CD14-positive monocyte (primary cell): ENCODE results near the gene LRRC55. TPM values are rescaled to one million over a fixed set of nuclear protein-coding genes. Genes with fewer than 3 reads are reported as not detected.

Experiments used
- DNase-seq, 3 donors: peaks; one replicate each; pipeline ENCODE4 v3.0.0-alpha.2; 2011 to 2022
- H2AFZ ChIP-seq: 2 replicates; pipeline ENCODE4 v1.6.0; 2012; ENCODE audit warnings: mild to moderate bottlenecking, low read depth, low read length, inconsistent platforms; ENCODE audit not compliant: insufficient read depth, poor library complexity, severe bottlenecking
- H3K27ac ChIP-seq, 2 donors: 1 replicate in 1 of 2; 2 replicates in 1 of 2; pipeline ENCODE4 v1.5.1; 2012 to 2013; ENCODE audit warnings: low read length in 2 of 2, control low read depth in 1 of 2, inconsistent platforms in 1 of 2, low read depth in 1 of 2, mild to moderate bottlenecking in 1 of 2
- H3K27me3 ChIP-seq, 2 donors: one replicate each; pipeline versions ENCODE4 v1.6.0 to v1.6.1; 2011 to 2013; ENCODE audit warnings: low read length in 2 of 2; ENCODE audit not compliant: control insufficient read depth in 2 of 2, insufficient read depth in 2 of 2
- H3K36me3 ChIP-seq, 2 donors: replicated peaks in 1 of 2; 1 replicate in 1 of 2; 2 replicates in 1 of 2; pipeline versions ENCODE4 v1.5.1 to v1.6.1; 2012 to 2013; ENCODE audit warnings: low read length in 2 of 2, control low read depth in 1 of 2, inconsistent platforms in 1 of 2, mild to moderate bottlenecking in 1 of 2; ENCODE audit not compliant: insufficient read depth in 2 of 2, control insufficient read depth in 1 of 2
- H3K4me1 ChIP-seq, 2 donors: 1 replicate in 1 of 2; 2 replicates in 1 of 2; pipeline versions ENCODE4 v1.5.1 to v1.6.1; 2012 to 2013; ENCODE audit warnings: low read length in 2 of 2, control low read depth in 1 of 2, inconsistent platforms in 1 of 2, mild to moderate bottlenecking in 1 of 2, moderate library complexity in 1 of 2; ENCODE audit not compliant: insufficient read depth in 2 of 2, control insufficient read depth in 1 of 2
- H3K4me2 ChIP-seq: replicated peaks from 2 replicates; pipeline ENCODE3; 2012; ENCODE audit warnings: low read length, moderate library complexity, mild to moderate bottlenecking; ENCODE audit not compliant: poor library complexity, severe bottlenecking; ENCODE audit errors: extremely low read depth
- H3K4me3 ChIP-seq, 3 experiments: fragments of 200-600 bp in 1 of 3; sonication (generic) in 1 of 3; replicated peaks in 1 of 3; 1 replicate in 2 of 3; 2 replicates in 1 of 3; pipeline ENCODE4 v1.5.1; 2011 to 2013; ENCODE audit warnings: low read length in 3 of 3, mild to moderate bottlenecking in 3 of 3, control low read depth in 2 of 3, low read depth in 2 of 3, inconsistent platforms in 1 of 3, moderate library complexity in 1 of 3
- H3K79me2 ChIP-seq: 2 replicates; pipeline ENCODE4 v1.6.0; 2012; ENCODE audit warnings: mild to moderate bottlenecking, control low read depth, inconsistent platforms, low read length, moderate library complexity; ENCODE audit not compliant: insufficient read depth
- H3K9ac ChIP-seq: 2 replicates; pipeline ENCODE4 v1.6.0; 2017; ENCODE audit warnings: low read length, mild to moderate bottlenecking; ENCODE audit not compliant: insufficient read depth, poor library complexity, severe bottlenecking
- H3K9me3 ChIP-seq, 2 donors: replicated peaks in 1 of 2; 1 replicate in 1 of 2; 2 replicates in 1 of 2; pipeline versions ENCODE4 v1.5.1 to v1.6.1; 2012 to 2013; ENCODE audit warnings: low read length in 2 of 2, control low read depth in 1 of 2; ENCODE audit not compliant: control insufficient read depth in 1 of 2, insufficient read depth in 1 of 2
- H4K20me1 ChIP-seq: 2 replicates; pipeline ENCODE4 v1.6.0; 2012; ENCODE audit warnings: mild to moderate bottlenecking, low read length, control low read depth, moderate library complexity; ENCODE audit not compliant: insufficient read depth
- H3K27ac Mint-ChIP-seq, 7 donors: one replicate each; pipeline ENCODE4 v1.8.0; 2020; ENCODE audit warnings: mild to moderate bottlenecking in 7 of 7, mixed read lengths in 7 of 7, moderate library complexity in 6 of 7, inconsistent platforms in 2 of 7
- H3K27me3 Mint-ChIP-seq, 3 donors: one replicate each; pipeline ENCODE4 v1.8.0; 2021 to 2022; ENCODE audit warnings: low read depth in 3 of 3, mild to moderate bottlenecking in 3 of 3, mixed read lengths in 3 of 3, moderate library complexity in 3 of 3, inconsistent platforms in 1 of 3
- H3K36me3 Mint-ChIP-seq, 2 donors: one replicate each; pipeline ENCODE4 v1.8.0; 2020; ENCODE audit warnings: mixed read lengths in 2 of 2, inconsistent platforms in 1 of 2, mild to moderate bottlenecking in 1 of 2
- H3K4me1 Mint-ChIP-seq: one replicate; pipeline ENCODE4 v1.8.0; 2020; ENCODE audit warnings: mild to moderate bottlenecking, mixed read lengths
- H3K4me3 Mint-ChIP-seq, 2 donors: one replicate each; pipeline ENCODE4 v1.8.0; 2020; ENCODE audit warnings: mild to moderate bottlenecking in 2 of 2, mixed read lengths in 2 of 2, moderate library complexity in 1 of 2
- H3K9me3 Mint-ChIP-seq, 7 donors: one replicate each; pipeline ENCODE4 v1.8.0; 2020 to 2022; ENCODE audit warnings: mixed read lengths in 7 of 7, mild to moderate bottlenecking in 6 of 7, moderate library complexity in 6 of 7, inconsistent platforms in 2 of 7
- CTCF ChIP-seq: fragments of 200-600 bp; IDR thresholded peaks from one replicate; pipeline ENCODE4 v1.8.0; 2022; ENCODE audit warnings: antibody characterized with exemption, mild to moderate bottlenecking
- WGBS: methylation state at CpG from one replicate; pipeline ENCODE4 v1.1.5; 2013; ENCODE audit warnings: missing lambda C conversion rate; ENCODE audit not compliant: insufficient coverage; 5-methylcytosine and 5-hydroxymethylcytosine counted together
- intact Hi-C, 2 donors: fragments of 100-400 bp; cut with micrococcal nuclease; formaldehyde crosslinking; loops; one replicate each; pipeline versions ENCODE4 v1.15.0 to v1.15.1; 2023
- polyA plus RNA-seq, 3 donors: library from polyadenylated mRNA; depleted of rRNA in 1 of 3; unstranded in 2 of 3; stranded (reverse) in 1 of 3; fragments of 300-500 nt in 2 of 3; fragments of >200 nt in 1 of 3; fragmentation: Illumina TruSeq in 2 of 3; gene quantifications; 1 replicate in 2 of 3; 2 replicates in 1 of 3; pipeline ENCODE4 v1.2.3, GENCODE V29; 2012 to 2021

Gene LRRC55
- polyA plus RNA-seq, 3 donors, result not detected

- no peaks in the 10 kb centered on the region for H3K36me3 Mint-ChIP-seq
- Histone ChIP-seq H3K36me3 (no peaks in the 10 kb centered on the region), H3K4me2 (no peak overlapping the region), H3K9me3 (peaks cover 0 to 2% of the 10 kb centered on the region in 2 donors), H2AFZ (no peak overlapping the region), H3K9ac (no peak overlapping the region), H3K27ac (no peak overlapping the region), H3K79me2 (no peaks in the 10 kb centered on the region), H3K4me3 (no peak overlapping the region), H3K4me1 (no peaks in the 10 kb centered on the region), H4K20me1 (no peaks in the 10 kb centered on the region), H3K27me3 (peaks cover 5 to 16% of the 10 kb centered on the region in 2 donors)
- no peak for TF ChIP-seq CTCF
- H3K9me3 Mint-ChIP-seq, result peaks cover 0 to 4% (median 0%) of the 10 kb centered on the region in 7 donors
- intact Hi-C loops, result no loop called here
- H3K4me1 Mint-ChIP-seq, result no peaks in the 10 kb centered on the region
- DNase-seq, result no peak
- no peak overlapping the region for H3K27ac Mint-ChIP-seq
- no peak overlapping the region for H3K4me3 Mint-ChIP-seq
- WGBS, result 92% methylated on average over 2 of the region's 3 CpGs
- H3K27me3 Mint-ChIP-seq, result peaks cover 8 to 19% (median 12%) of the 10 kb centered on the region in 3 donors
These were observed 9.7 kb upstream of the LRRC55 start for GRCh38 chr11:57172031-57172430.

- Histone ChIP-seq H2AFZ (no peak overlapping the region), H3K36me3 (no peaks in the 10 kb centered on the region), H3K4me2 (no peak overlapping the region), H3K27ac (no peak overlapping the region), H3K27me3 (peaks cover 13 to 37% of the 10 kb centered on the region in 2 donors), H3K9me3 (peaks cover 0 to 1% of the 10 kb centered on the region in 2 donors), H4K20me1 (no peaks in the 10 kb centered on the region), H3K4me3 (no peak overlapping the region), H3K9ac (no peak overlapping the region), H3K4me1 (no peaks in the 10 kb centered on the region), H3K79me2 (no peaks in the 10 kb centered on the region)
- Mint-ChIP-seq H3K4me1 (no peaks in the 10 kb centered on the region), H3K4me3 (no peak overlapping the region), H3K27ac (no peak overlapping the region), H3K36me3 (no peaks in the 10 kb centered on the region), H3K9me3 (peaks cover 0 to 3% (median 0%) of the 10 kb centered on the region in 7 donors), H3K27me3 (peaks cover 20 to 29% (median 25%) of the 10 kb centered on the region in 3 donors)
- intact Hi-C loops, result no loop called here
- 55% methylated on average over 4 of the region's 5 CpGs for WGBS
- no peak for TF ChIP-seq CTCF
- no peak for DNase-seq
These were observed 7.1 kb upstream of the LRRC55 start for GRCh38 chr11:57174656-57175055.
